ENCODE data around the gene USHBP1. TPM values are rescaled to one million over a fixed set of nuclear protein-coding genes. Genes with fewer than 3 reads are reported as not detected.

The USHBP1 gene
- total RNA-seq, 1 experiment from 2014 or later, result 0.15 TPM

DNA sequence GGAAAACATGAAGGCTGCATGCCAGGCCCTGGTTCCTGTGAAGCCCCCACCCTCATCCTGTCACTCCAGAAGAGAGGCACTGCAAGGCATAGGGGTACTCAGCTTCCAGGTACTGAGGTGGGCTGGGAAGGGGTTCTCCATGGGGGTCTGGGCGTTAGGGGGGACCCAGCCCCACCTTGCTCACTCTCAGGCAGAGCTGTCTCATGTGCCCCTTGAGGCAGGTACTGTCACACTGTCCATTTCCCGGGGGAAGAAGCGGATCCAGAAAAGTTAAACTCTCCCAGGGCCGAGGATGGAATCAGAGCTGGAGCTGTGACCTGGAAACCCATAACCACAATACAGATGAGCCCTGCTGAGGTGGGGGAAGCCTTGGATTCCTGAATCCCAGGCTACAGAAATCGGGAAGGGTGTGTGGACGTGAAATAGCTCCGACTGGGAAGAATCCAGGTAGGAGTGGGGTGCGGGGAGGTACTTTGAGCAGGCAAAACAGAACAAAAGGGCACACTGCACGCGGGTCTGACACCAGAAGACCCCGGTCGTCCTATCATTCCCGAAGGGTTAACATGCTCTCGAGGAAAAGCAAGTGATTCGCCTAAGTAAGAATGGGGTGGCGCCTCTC lies 49.9 kb downstream of the USHBP1 start (continued):
- TF ChIP-seq SP1 (IDR thresholded peaks at IDR 0.05; ENCODE audit: low read depth), result no peak
- TF ChIP-seq TCF7L2 (IDR thresholded peaks at IDR 0.05; ENCODE audit: borderline replicate concordance, extremely low read depth, insufficient read depth, insufficient read length), result no peak
- TF ChIP-seq, protein P1, sequence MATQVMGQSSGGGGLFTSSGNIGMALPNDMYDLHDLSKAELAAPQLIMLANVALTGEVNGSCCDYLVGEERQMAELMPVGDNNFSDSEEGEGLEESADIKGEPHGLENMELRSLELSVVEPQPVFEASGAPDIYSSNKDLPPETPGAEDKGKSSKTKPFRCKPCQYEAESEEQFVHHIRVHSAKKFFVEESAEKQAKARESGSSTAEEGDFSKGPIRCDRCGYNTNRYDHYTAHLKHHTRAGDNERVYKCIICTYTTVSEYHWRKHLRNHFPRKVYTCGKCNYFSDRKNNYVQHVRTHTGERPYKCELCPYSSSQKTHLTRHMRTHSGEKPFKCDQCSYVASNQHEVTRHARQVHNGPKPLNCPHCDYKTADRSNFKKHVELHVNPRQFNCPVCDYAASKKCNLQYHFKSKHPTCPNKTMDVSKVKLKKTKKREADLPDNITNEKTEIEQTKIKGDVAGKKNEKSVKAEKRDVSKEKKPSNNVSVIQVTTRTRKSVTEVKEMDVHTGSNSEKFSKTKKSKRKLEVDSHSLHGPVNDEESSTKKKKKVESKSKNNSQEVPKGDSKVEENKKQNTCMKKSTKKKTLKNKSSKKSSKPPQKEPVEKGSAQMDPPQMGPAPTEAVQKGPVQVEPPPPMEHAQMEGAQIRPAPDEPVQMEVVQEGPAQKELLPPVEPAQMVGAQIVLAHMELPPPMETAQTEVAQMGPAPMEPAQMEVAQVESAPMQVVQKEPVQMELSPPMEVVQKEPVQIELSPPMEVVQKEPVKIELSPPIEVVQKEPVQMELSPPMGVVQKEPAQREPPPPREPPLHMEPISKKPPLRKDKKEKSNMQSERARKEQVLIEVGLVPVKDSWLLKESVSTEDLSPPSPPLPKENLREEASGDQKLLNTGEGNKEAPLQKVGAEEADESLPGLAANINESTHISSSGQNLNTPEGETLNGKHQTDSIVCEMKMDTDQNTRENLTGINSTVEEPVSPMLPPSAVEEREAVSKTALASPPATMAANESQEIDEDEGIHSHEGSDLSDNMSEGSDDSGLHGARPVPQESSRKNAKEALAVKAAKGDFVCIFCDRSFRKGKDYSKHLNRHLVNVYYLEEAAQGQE (IDR thresholded peaks at IDR 0.05; ENCODE audit: low read depth), result no peak

DNA sequence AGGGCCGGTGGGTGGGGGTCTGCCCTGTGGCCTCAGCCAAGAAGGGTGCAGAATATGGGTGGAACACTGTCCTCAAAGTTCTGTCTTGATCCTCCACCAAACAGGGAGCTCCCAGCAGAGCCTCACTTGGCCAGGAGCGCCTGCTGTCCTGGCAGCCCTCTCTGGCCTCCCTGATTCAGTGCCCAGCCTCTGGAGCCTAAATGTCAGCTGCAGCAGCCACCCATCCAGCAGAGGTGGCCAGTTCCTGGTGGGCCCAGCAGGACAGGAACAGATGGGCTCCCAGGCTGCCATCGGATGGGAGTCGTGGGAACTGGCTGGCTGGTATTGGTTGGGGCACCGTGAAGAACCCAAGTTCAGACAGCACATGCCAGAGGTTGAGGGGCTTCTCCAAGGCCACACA lies 51.2 kb downstream of the USHBP1 start:
- no peak overlapping the region; the same call in 1 of the 2 replicates for H3K27ac ChIP-seq (ENCODE audit: low read depth, low read length)
- DNase-seq (ENCODE audit: low read depth, low spot score), result no peak
- no peaks in the 10 kb centered on the region for H3K9me2 ChIP-seq (ENCODE audit: insufficient read depth)
- H3K4me2 ChIP-seq (ENCODE audit: low read length), result no peak overlapping the region
- BruUV-seq (replicated peaks), result no TSS peak
- peaks cover 15 to 36% of the 10 kb centered on the region in 2 experiments; a peak in 3 of 4 replicates for H3K4me1 ChIP-seq (ENCODE audit: control insufficient read depth in 1 of 2, insufficient read depth in 2 of 2, low read length in 2 of 2)
- intact Hi-C loops (cut with micrococcal nuclease), result no loop called here
- no peak overlapping the region for H3K9ac ChIP-seq (ENCODE audit: low read length)
- TF ChIP-seq SIN3A (IDR thresholded peaks at IDR 0.05; ENCODE audit: low read depth), result no peak
- TF ChIP-seq SRF (IDR thresholded peaks at IDR 0.05; ENCODE audit: low read depth), result no peak
- no peak for TF ChIP-seq RAD21 (IDR thresholded peaks at IDR 0.05; ENCODE audit: low read depth)
- TF ChIP-seq FOSL1 (IDR thresholded peaks at IDR 0.05; ENCODE audit: low read depth), result no peak
- no peak for TF ChIP-seq TCF7L2 (IDR thresholded peaks at IDR 0.05; ENCODE audit: borderline replicate concordance, extremely low read depth, insufficient read depth, insufficient read length)
- TF ChIP-seq CTCF (IDR thresholded peaks at IDR 0.05 in 2 of 3, conservative IDR thresholded peaks at IDR 0.05 in 1 of 3; ENCODE audit: borderline replicate concordance in 1 of 3, insufficient read depth in 1 of 3, low read depth in 2 of 3, low read length in 2 of 3), result no peak
- no peak for TF ChIP-seq SP1 (IDR thresholded peaks at IDR 0.05; ENCODE audit: low read depth)
- TF ChIP-seq POLR2AphosphoS5 (IDR thresholded peaks at IDR 0.05; ENCODE audit: low read depth, low read length), result no peak
- TF ChIP-seq EGR1 (IDR thresholded peaks at IDR 0.05; ENCODE audit: low read depth), result no peak
- TF ChIP-seq ZNF274 (IDR thresholded peaks at IDR 0.05; ENCODE audit: low read depth, low read length), result no peak
- TF ChIP-seq EZH2 (IDR thresholded peaks at IDR 0.05), result no peak
- no peak for TF ChIP-seq ZBTB33 (IDR thresholded peaks at IDR 0.05; ENCODE audit: extremely low read depth, insufficient replicate concordance, low read length)
- no peak for TF ChIP-seq CBX3 (IDR thresholded peaks at IDR 0.05; ENCODE audit: low read depth)
- H3K36me3 ChIP-seq (ENCODE audit: control insufficient read depth in 1 of 2, insufficient read depth in 2 of 2, low read length in 2 of 2), result peaks cover 6 to 12% of the 10 kb centered on the region in 2 experiments; a peak in 2 of 4 replicates
- H4K20me1 ChIP-seq (ENCODE audit: insufficient read depth), result no peaks in the 10 kb centered on the region
- no peak for ATAC-seq
- H2AFZ ChIP-seq (ENCODE audit: low read depth, low read length, poor library complexity, severe bottlenecking), result no peak overlapping the region
- ChIA-PET CTCF (no interaction called here), POLR2A (no interaction called here), RAD21 (ENCODE audit: low non-redundant PET in 1 of 2, low total read pairs in 2 of 2, uncharacterized antibody in 2 of 2, unreplicated experiment in 2 of 2) (no interaction called here)
- H3K4me3 ChIP-seq (replicated peaks in 1 of 2; ENCODE audit: low read depth in 1 of 2, low read length in 2 of 2), result no peak overlapping the region
- no peaks in the 10 kb centered on the region for H3K27me3 ChIP-seq (ENCODE audit: insufficient read depth, low read length)
- H3K9me3 ChIP-seq (ENCODE audit: control insufficient read depth in 1 of 2, insufficient read depth in 1 of 2, low read depth in 1 of 2, low read length in 2 of 2), result no peaks in the 10 kb centered on the region
- H3K79me2 ChIP-seq (ENCODE audit: insufficient read depth, low read length), result peaks cover 7% of the 10 kb centered on the region; the same call in 1 of the 2 replicates

Data from HCT116 (cell line).